HFFc6 (cell line): Measurements from ENCODE around the gene SLX1A. TPM values are rescaled to one million over a fixed set of nuclear protein-coding genes. Genes with fewer than 3 reads are reported as not detected.
"Not testable (repeated sequence)": the region's sequence is repeated elsewhere in the genome, so short reads cannot be mapped to it uniquely, and the experiment has no call there.

Experiments used
- DNase-seq: peaks from one replicate; pipeline ENCODE4 v3.0.0-alpha.2; 2018
- H3K27ac Mint-ChIP-seq: 2 replicates; pipeline ENCODE4 v1.8.0; 2020; ENCODE audit warnings: mild to moderate bottlenecking, mixed read lengths
- H3K27me3 Mint-ChIP-seq: 2 replicates; pipeline ENCODE4 v1.8.0; 2021; ENCODE audit warnings: mild to moderate bottlenecking, moderate library complexity, mixed read lengths; ENCODE audit not compliant: insufficient read depth
- H3K36me3 Mint-ChIP-seq: 2 replicates; pipeline ENCODE4 v1.8.0; 2021; ENCODE audit warnings: low read depth, mixed read lengths
- H3K4me1 Mint-ChIP-seq: 2 replicates; pipeline ENCODE4 v1.8.0; 2020; ENCODE audit warnings: low read depth, mixed read lengths
- H3K4me3 Mint-ChIP-seq: 2 replicates; pipeline ENCODE4 v1.8.0; 2020; ENCODE audit warnings: mild to moderate bottlenecking, moderate library complexity, mixed read lengths
- H3K9me3 Mint-ChIP-seq: 2 replicates; pipeline ENCODE4 v1.8.0; 2020; ENCODE audit warnings: mild to moderate bottlenecking, mixed read lengths
- total RNA-seq, 6 experiments: library from RNA; stranded (reverse); fragmentation: NEBNext Ultra II Directional; extraction: Animal tissue kit (Norgen Biotek cat#: 25700); gene quantifications; 2 replicates in 1 of 6; 3 replicates in 5 of 6; pipeline ENCODE4 v1.2.3, GENCODE V29; 2021

SLX1A gene
- total RNA-seq, 6 experiments from 2014 or later = 13.2 to 23.3 (median 20.7) TPM

DNA sequence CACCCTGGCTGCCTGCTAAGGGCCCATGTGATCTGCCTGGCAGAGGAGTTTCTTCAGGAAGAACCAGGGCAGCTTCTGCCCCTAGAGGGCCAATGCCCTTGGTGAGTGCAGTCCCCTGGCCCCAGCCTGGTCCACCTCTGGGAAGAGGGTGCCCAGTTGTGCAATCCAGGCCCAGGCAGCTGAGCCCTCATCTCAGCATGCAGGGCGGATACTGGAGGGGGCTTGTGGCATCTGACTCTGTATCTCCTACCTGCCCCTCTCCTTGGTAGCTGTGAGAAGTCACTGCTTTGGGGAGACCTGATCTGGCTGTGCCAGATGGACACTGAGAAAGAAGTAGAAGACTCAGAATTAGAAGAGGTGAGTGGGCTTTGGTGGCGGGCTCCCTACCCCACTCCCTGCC lies 3.3 kb downstream of the SLX1A start:
- not testable (repeated sequence) for H3K27ac Mint-ChIP-seq, H3K36me3 Mint-ChIP-seq, DNase-seq, H3K9me3 Mint-ChIP-seq, H3K27me3 Mint-ChIP-seq, H3K4me1 Mint-ChIP-seq, H3K4me3 Mint-ChIP-seq

DNA sequence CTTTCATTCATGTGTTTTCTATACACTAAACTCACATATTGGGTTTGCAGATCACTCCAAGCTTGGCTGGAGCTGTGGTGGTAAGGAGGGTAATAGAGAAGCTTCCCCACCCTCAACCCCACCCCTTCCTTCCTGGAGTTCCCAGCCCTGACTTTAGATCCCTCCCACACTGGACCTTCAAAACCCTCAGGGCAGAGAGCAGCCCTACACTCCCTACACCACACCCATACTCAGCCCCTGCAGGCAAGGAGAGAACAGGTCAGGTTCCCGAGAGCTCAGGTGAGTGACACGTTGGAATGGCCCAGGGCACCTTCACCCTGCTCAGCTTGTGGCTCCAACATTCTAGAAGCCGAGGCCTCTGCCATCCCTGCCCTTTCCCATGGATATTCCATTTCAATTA lies 5.4 kb downstream of the SLX1A start, which contains the start of gene SULT1A3:
Gene SULT1A3 (plus strand): TSS at position 207 of the 400 bp plus-strand sequence. CDS start 1,474 bp downstream, outside the sequence.
- not testable (repeated sequence) for H3K36me3 Mint-ChIP-seq, H3K4me3 Mint-ChIP-seq, H3K4me1 Mint-ChIP-seq, DNase-seq, H3K27ac Mint-ChIP-seq, H3K9me3 Mint-ChIP-seq, H3K27me3 Mint-ChIP-seq

DNA sequence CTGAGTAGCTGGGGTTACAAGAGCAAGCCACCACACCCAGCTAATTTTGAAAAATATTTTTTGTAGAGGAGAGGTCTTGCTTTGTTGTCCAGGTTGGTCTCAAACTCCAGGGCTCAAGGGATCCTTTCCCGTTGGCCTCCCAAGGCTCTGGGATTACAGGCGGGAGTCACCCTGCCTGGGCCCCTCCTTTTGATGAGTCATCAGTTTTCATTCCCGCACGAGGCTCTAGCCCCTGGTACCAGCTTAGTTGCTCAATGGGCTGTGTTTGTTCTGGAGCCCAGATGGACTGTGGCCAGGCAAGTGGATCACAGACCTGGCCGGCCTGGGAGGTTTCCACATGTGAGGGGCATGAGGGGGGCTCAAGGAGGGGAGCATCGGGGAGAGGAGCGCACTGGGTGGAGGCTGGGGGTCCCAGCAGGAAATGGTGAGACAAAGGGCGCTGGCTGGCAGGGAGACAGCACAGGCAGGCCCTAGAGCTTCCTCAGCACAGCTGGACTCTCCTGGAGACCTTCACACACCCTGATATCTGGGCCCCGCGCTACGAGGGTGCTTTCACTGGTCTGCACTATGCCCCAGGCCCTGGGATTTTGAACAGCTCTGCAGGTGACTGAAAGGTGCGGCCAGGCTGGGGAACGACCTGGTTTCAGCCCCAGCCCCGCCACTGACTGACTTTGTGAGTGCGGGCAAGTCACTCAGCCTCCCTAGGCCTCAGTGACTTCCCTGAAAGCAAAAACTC lies 6.1 kb downstream of the SLX1A start:
- not testable (repeated sequence) for H3K4me1 Mint-ChIP-seq, H3K9me3 Mint-ChIP-seq, H3K27me3 Mint-ChIP-seq, H3K27ac Mint-ChIP-seq, H3K4me3 Mint-ChIP-seq, DNase-seq, H3K36me3 Mint-ChIP-seq

GRCh38 chr16:30205541-30206236 lies 12.0 kb downstream of the SLX1A start:
- H3K9me3 Mint-ChIP-seq, H3K27me3 Mint-ChIP-seq, H3K27ac Mint-ChIP-seq, H3K4me1 Mint-ChIP-seq, DNase-seq, H3K4me3 Mint-ChIP-seq, H3K36me3 Mint-ChIP-seq: not testable (repeated sequence)

DNA sequence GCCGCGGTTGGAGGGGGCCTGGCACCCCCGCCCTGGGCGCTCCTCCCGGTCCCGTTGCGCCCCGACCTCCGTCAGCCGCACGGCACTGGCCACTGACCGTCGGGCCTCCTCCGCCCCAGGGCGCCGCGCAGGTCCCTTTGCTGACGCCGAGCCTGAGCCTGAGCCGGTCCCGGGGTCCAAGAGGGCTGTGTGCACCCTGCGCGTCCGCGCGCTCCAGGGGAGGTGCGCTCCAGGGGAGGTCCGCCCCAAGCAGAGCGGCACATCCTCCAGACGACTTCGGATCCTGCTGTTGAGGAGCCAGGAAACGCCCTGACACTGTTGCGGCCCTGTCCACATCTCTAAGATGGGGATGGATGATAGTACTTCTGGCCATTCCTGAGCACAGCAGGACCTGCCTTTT lies 12.6 kb downstream of the SLX1A start:
- H3K36me3 Mint-ChIP-seq = not testable (repeated sequence)

DNA sequence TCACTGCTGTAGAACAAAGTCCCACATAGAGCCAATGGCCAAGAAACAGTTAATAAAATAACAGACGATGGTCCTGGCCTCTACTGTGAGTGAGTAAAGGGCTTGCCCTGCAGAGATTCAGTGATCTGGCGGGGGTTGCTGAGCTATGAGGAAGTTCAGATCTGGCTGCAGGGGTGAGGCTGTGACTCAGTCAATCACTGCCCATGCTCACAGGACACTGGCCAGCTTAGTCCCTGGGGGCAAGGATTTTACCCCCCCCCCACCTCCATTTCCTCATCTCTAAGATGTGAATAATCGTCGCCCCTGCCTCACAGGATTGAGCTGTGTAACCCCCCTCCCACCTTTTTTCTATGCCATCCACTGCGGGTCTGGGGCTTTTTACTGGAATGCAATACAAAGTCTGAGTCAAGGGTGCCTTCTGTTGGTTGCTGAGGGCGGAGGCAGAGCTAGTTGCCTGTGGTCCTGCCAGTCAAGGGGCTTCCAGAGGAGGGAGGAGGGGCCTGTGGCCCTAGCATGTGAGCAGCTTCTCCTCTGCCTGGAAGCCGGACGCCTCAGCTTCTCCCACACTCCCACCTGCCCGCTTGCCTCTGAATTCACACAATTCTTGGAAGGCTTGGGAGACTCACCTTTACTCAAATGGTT lies 13.5 kb downstream of the SLX1A start:
- H3K27ac Mint-ChIP-seq = peak overlapping the region; percentile 72
- not testable (repeated sequence) for H3K4me3 Mint-ChIP-seq, H3K27me3 Mint-ChIP-seq, H3K4me1 Mint-ChIP-seq, H3K9me3 Mint-ChIP-seq, H3K36me3 Mint-ChIP-seq
- peak; percentile 0 for DNase-seq

More for the DNA sequence above, 12.6 kb downstream of the SLX1A start:
- H3K27me3 Mint-ChIP-seq, H3K4me1 Mint-ChIP-seq, H3K27ac Mint-ChIP-seq, DNase-seq, H3K9me3 Mint-ChIP-seq, H3K4me3 Mint-ChIP-seq: not testable (repeated sequence)

DNA sequence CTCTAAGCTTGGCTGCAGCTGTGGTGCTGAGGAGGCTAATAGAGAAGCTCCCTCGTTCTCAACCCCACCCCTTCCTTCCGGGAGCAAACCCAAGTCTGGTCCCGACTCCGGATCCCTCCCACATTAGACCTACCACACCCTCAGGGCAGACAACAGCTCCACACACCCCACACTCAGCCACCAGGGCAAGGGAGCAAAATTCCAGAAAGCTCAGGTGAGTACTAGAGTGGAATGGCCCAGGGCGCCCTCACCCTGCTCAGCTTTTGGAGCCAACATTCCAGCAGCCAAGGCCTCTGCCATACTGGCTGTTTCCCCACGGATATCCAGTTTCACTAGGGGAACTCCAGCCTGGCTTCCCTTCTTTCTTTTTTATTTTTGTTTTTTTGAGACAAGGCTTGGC lies 15.4 kb downstream of the SLX1A start:
- not testable (repeated sequence) for H3K27ac Mint-ChIP-seq, H3K27me3 Mint-ChIP-seq, H3K9me3 Mint-ChIP-seq, DNase-seq, H3K36me3 Mint-ChIP-seq, H3K4me3 Mint-ChIP-seq, H3K4me1 Mint-ChIP-seq

DNA sequence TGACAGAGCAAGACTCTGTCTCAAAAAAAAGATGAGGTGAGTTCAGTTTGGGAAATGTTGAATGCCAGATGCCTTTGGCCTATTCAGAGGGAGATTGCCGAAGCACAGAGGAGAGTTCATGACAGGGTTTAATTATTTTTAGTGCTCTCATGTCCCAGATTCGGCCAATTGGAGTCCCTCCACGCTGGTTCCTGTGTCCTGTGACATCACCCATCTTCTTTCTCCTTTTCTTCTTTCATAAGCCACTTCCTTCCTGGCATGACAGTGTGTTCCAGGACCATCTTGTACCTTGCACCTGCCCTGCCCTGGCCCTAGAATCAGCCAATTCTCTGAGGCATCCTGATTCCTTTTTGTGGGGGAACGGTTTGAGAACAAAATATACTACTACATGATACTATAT lies 17.7 kb downstream of the SLX1A start:
- not testable (repeated sequence) for H3K4me3 Mint-ChIP-seq, H3K36me3 Mint-ChIP-seq, H3K27ac Mint-ChIP-seq, H3K9me3 Mint-ChIP-seq, H3K27me3 Mint-ChIP-seq, DNase-seq, H3K4me1 Mint-ChIP-seq

GRCh38 chr16:30217082-30217481 lies 23.4 kb downstream of the SLX1A start:
- not testable (repeated sequence) for DNase-seq, H3K4me1 Mint-ChIP-seq, H3K27ac Mint-ChIP-seq, H3K9me3 Mint-ChIP-seq, H3K4me3 Mint-ChIP-seq, H3K27me3 Mint-ChIP-seq, H3K36me3 Mint-ChIP-seq

Other genes starting within 250 kb of the SLX1A start
- gene TMEM219, start 231.8 kb upstream of the SLX1A start, total RNA-seq = 100 to 1,000 TPM; 105 to 122 (median 110) TPM
- 10 to 100 TPM; 50.4 to 56.9 (median 53.0) TPM for gene TAOK2, start 220.0 kb upstream of the SLX1A start, total RNA-seq
- 10 to 100 TPM in 5 of 6 experiments, 1 to 10 TPM in 1; 9.8 to 14.4 (median 13.4) TPM for gene HIRIP3, start 198.3 kb upstream of the SLX1A start, total RNA-seq
- gene INO80E, start 197.6 kb upstream of the SLX1A start, total RNA-seq = 10 to 100 TPM; 61.0 to 77.4 (median 73.8) TPM
- under 1 TPM in 2 of 6 experiments, not detected in 4; 0.19 to 0.30 TPM for gene DOC2A, start 182.8 kb upstream of the SLX1A start, total RNA-seq
- gene C16orf92, start 170.7 kb upstream of the SLX1A start, total RNA-seq = not detected
- under 1 TPM in 4 of 6 experiments, not detected in 2; 0.28 to 0.39 (median 0.33) TPM for gene TLCD3B, start 162.6 kb upstream of the SLX1A start, total RNA-seq
- gene ALDOA, start 128.1 kb upstream of the SLX1A start, total RNA-seq = 1,000 to 10,000 TPM; 1,621 to 1,937 (median 1,752) TPM
- gene PPP4C, start 117.9 kb upstream of the SLX1A start, total RNA-seq = 100 to 1,000 TPM; 111 to 135 (median 123) TPM
- gene TBX6, start 102.0 kb upstream of the SLX1A start, total RNA-seq = under 1 TPM; 0.16 to 0.33 (median 0.26) TPM
- 10 to 100 TPM; 17.2 to 28.4 (median 19.1) TPM for gene YPEL3, start 97.7 kb upstream of the SLX1A start, total RNA-seq
- 1 to 10 TPM; 1.5 to 3.0 (median 2.3) TPM for gene GDPD3, start 80.3 kb upstream of the SLX1A start, total RNA-seq
- gene MAPK3, start 70.7 kb upstream of the SLX1A start, total RNA-seq = 10 to 100 TPM; 58.5 to 89.3 (median 80.4) TPM
- 1 to 10 TPM; 2.9 to 4.2 (median 3.7) TPM for gene CORO1A, start 10.3 kb upstream of the SLX1A start, total RNA-seq
- 100 to 1,000 TPM; 113 to 142 (median 131) TPM for gene BOLA2B, start 209 bp upstream of the SLX1A start, total RNA-seq
- 1 to 10 TPM; 3.4 to 8.9 (median 4.1) TPM for gene SULT1A3, start 5.4 kb downstream of the SLX1A start, total RNA-seq
- 1 to 10 TPM in 5 of 6 experiments, under 1 TPM in 1; 0.91 to 7.5 (median 4.0) TPM for gene NPIPB13, start 54.6 kb downstream of the SLX1A start, total RNA-seq
- 10 to 100 TPM; 76.2 to 91.0 (median 80.4) TPM for gene CD2BP2, start 161.4 kb downstream of the SLX1A start, total RNA-seq
- gene TBC1D10B, start 176.6 kb downstream of the SLX1A start, total RNA-seq = 10 to 100 TPM; 44.6 to 51.6 (median 46.3) TPM
- gene MYL11, start 180.9 kb downstream of the SLX1A start, total RNA-seq = 1 to 10 TPM in 1 of 6 experiments, under 1 TPM in 2, not detected in 3; 0.77 to 1.2 (median 0.82) TPM
- 1 to 10 TPM; 1.5 to 2.8 (median 1.8) TPM for gene SEPTIN1, start 188.7 kb downstream of the SLX1A start, total RNA-seq
- 1 to 10 TPM; 5.3 to 7.9 (median 6.1) TPM for gene ZNF48, start 201.5 kb downstream of the SLX1A start, total RNA-seq
- gene ZNF771, start 213.7 kb downstream of the SLX1A start, total RNA-seq = 10 to 100 TPM; 15.8 to 19.1 (median 16.8) TPM
- gene DCTPP1, start 236.2 kb downstream of the SLX1A start, total RNA-seq = 10 to 100 TPM; 24.9 to 37.9 (median 28.5) TPM